Gastrocnemius medialis (tissue), 4 donors: ENCODE results near the gene FYB1.

ENCODE experiments used
- CTCF ChIP-seq, 5 experiments: fragments of 450-650 bp in 3 of 5; fragments of 200-600 bp in 2 of 5; sonication (generic) in 2 of 5; IDR thresholded peaks in 4 of 5; conservative IDR thresholded peaks in 1 of 5; 1 replicate in 4 of 5; 2 replicates in 1 of 5; pipeline ENCODE4 v1.5.1; 2016 to 2019; ENCODE audit warnings: antibody characterized with exemption in 5 of 5, mild to moderate bottlenecking in 3 of 5, moderate library complexity in 3 of 5
- POLR2A ChIP-seq, 2 donors: fragments of 450-650 bp; IDR thresholded peaks; one replicate each; pipeline ENCODE4 v1.6.1; 2017; ENCODE audit warnings: antibody characterized with exemption in 2 of 2, mild to moderate bottlenecking in 2 of 2, moderate library complexity in 2 of 2

- no peak for TF ChIP-seq POLR2A (IDR thresholded peaks at IDR 0.05)
- TF ChIP-seq CTCF (IDR thresholded peaks at IDR 0.05 in 4 of 5, conservative IDR thresholded peaks at IDR 0.05 in 1 of 5) = no peak
These were observed 35.3 kb upstream of the FYB1 start for GRCh38 chr5:39254671-39255070.
